A673 (cell line): ENCODE data around the gene TPM1.

Experiments used
- EZH2 ChIP-seq: fragments of 200-600 bp; sonication (generic); IDR thresholded peaks from 2 replicates; pipeline ENCODE4 v1.6.1; 2017; ENCODE audit warnings: borderline replicate concordance, low read depth, mild to moderate bottlenecking, mixed read lengths, antibody characterized with exemption, low read length; ENCODE audit not compliant: poor library complexity, severe bottlenecking
- TF ChIP-seq, protein P1 (sequence below): fragments of 300-800, 200-600 bp; sonication (generic); conservative IDR thresholded peaks from 2 replicates; pipeline ENCODE4 v1.5.1; 2017; ENCODE audit warnings: low read depth, mild to moderate bottlenecking, antibody characterized with exemption, low read length, moderate library complexity, mixed read lengths

- TF ChIP-seq, protein P1, sequence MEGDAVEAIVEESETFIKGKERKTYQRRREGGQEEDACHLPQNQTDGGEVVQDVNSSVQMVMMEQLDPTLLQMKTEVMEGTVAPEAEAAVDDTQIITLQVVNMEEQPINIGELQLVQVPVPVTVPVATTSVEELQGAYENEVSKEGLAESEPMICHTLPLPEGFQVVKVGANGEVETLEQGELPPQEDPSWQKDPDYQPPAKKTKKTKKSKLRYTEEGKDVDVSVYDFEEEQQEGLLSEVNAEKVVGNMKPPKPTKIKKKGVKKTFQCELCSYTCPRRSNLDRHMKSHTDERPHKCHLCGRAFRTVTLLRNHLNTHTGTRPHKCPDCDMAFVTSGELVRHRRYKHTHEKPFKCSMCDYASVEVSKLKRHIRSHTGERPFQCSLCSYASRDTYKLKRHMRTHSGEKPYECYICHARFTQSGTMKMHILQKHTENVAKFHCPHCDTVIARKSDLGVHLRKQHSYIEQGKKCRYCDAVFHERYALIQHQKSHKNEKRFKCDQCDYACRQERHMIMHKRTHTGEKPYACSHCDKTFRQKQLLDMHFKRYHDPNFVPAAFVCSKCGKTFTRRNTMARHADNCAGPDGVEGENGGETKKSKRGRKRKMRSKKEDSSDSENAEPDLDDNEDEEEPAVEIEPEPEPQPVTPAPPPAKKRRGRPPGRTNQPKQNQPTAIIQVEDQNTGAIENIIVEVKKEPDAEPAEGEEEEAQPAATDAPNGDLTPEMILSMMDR, result no peak
- no peak for TF ChIP-seq EZH2
These were observed 8.2 kb downstream of the TPM1 start for GRCh38 chr15:63050731-63051155.
